GM10248 (cell line): Measurements from ENCODE around the gene GNS.

Experiments
- CTCF ChIA-PET: fragments of 300-600 bp; sonication (Branson Sonifier 250); formaldehyde crosslinking; extraction: SDS; loops from one replicate; lab custom pipeline; 2021; ENCODE audit warnings: antibody characterized with exemption; lab: Yijun Ruan, JAX
- POLR2A ChIA-PET: fragments of 350-650 bp; sonication (Branson Sonifier 250); formaldehyde crosslinking; extraction: SDS; loops from one replicate; lab custom pipeline; 2020; ENCODE audit warnings: antibody characterized with exemption; lab: Yijun Ruan, JAX
- DNase-seq: peaks from one replicate; pipeline ENCODE4 v3.0.0; 2012; ENCODE audit errors: extremely low spot score
- CTCF ChIP-seq: IDR thresholded peaks from 2 replicates; pipeline ENCODE4 v1.5.1; 2012; ENCODE audit warnings: mild to moderate bottlenecking, low read depth; ENCODE audit errors: extremely low read depth, missing control alignments, control extremely low read depth

Gene GNS

GRCh38 chr12:64793610-64794009 lies 34.4 kb upstream of the GNS start:
- TF ChIP-seq CTCF, result no peak
- ChIA-PET CTCF (interaction anchor here (2.6 kb wide), 1 partner anchor 8 kb away, joined by 14 read pairs; no protein-coding TSS in a partner anchor), POLR2A (no interaction called here)
- DNase-seq, result no peak

GRCh38 chr12:64792128-64792527 lies 32.9 kb upstream of the GNS start:
- POLR2A ChIA-PET, result no interaction called here
- no peak for DNase-seq
- TF ChIP-seq CTCF, result no peak
- CTCF ChIA-PET, result interaction anchor here (1.1 to 2.6 kb wide), 5 partner anchors 10 to 341 kb away, joined by 3 to 14 read pairs (median 4); no protein-coding TSS in a partner anchor

- ChIA-PET POLR2A (no interaction called here), CTCF (interaction anchor here (1.1 to 2.0 kb wide), 4 partner anchors 11 to 242 kb away, joined by 3 to 7 read pairs (median 4); no protein-coding TSS in a partner anchor)
- TF ChIP-seq CTCF, result no peak
- DNase-seq, result no peak
Observed at GRCh38 chr12:64791036-64791435, 31.8 kb upstream of the GNS start.

GRCh38 chr12:64790166-64790565 lies 31.0 kb upstream of the GNS start:
- ChIA-PET POLR2A (no interaction called here), CTCF (interaction anchor here (0.9 to 2.0 kb wide), 3 partner anchors 9 to 14 kb away, joined by 3 to 7 read pairs (median 3); no protein-coding TSS in a partner anchor)
- no peak for DNase-seq
- no peak for TF ChIP-seq CTCF

- CTCF ChIA-PET, result interaction anchor here (1.4 to 2.4 kb wide), 2 partner anchors 9 to 16 kb away, joined by 4 to 16 read pairs; no protein-coding TSS in a partner anchor
- no peak for TF ChIP-seq CTCF
- POLR2A ChIA-PET, result interaction anchor here (0.7 kb wide), 1 partner anchor 215 kb away, joined by 3 read pairs; no protein-coding TSS in a partner anchor
- no peak for DNase-seq
Observed at GRCh38 chr12:64785838-64786237, 26.6 kb upstream of the GNS start.

- CTCF ChIA-PET, result interaction anchor here (0.8 to 4.5 kb wide), 4 partner anchors 14 to 233 kb away, joined by 3 to 40 read pairs (median 3); no protein-coding TSS in a partner anchor
- POLR2A ChIA-PET, result no interaction called here
- TF ChIP-seq CTCF, result no peak
- no peak for DNase-seq
Observed at GRCh38 chr12:64782191-64782876, 23.1 kb upstream of the GNS start.
